ENCODE results near the gene SYT9.

The SYT9 gene

DNA sequence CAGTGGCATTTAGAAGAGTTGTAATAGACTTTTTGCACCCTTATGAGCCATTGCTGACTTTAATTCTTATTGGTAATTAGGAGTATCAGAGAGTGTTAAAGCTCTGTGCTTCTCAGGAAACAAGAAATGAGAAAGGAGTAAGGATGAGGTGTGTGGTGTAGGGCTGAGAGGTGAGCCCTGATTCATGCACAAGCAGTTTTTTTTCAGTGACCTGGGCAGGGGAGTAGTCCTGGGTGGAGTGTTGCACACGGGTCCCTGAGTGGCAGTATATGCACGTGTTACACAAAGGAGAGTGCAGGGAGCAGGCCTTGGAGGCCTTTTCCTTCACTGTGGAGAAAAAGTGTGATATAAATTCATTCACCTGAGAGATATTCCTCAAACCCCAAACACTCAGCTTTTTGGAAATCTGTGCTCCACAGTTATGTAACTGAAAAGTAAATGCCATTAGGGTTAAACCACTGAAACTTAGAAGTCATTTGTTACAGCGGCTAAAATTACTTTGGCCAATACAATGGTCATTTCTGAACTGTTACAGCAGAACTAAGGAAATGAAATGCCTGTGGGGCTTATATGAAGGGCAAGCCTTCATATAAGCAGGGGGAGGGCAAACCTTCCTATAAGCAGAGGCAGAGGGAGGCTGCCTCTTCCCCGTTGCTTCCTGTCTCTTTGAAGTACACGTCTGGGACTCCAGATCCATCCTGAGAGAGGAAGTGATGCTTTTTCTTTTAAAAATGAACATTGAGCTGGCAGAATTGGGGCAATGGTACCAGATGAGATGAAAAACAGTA, 171.0 kb downstream of the SYT9 start:
- DNase-seq (ENCODE audit: insufficient read length, low spot score) (no peak), FAIRE-seq (no peak)

- DNase-seq (ENCODE audit: insufficient read length, low spot score) (no peak), FAIRE-seq (no peak)
Observed at GRCh38 chr11:7423946-7424345, 172.2 kb downstream of the SYT9 start.

DNA sequence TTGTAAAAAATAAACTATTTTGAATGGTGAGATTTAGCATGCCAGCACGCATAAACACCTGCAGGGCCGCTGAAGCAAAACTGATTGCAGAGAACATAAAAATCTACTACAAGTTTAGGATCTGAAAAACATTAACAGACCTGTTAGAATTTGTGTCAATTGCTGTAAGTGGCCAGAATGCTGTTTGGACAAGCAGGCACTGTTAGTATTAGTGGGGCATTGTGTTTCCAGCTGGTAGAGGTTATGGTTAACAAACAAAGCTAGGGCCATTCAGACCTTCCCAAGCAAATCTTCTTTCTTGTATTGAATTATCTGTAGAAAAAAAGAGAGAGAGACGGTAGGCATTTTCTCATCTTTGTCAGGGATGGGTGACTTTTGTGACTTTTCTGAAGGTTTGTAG, 176.0 kb downstream of the SYT9 start:
- DNase-seq (ENCODE audit: insufficient read length, low spot score) (no peak), FAIRE-seq (no peak)

DNA sequence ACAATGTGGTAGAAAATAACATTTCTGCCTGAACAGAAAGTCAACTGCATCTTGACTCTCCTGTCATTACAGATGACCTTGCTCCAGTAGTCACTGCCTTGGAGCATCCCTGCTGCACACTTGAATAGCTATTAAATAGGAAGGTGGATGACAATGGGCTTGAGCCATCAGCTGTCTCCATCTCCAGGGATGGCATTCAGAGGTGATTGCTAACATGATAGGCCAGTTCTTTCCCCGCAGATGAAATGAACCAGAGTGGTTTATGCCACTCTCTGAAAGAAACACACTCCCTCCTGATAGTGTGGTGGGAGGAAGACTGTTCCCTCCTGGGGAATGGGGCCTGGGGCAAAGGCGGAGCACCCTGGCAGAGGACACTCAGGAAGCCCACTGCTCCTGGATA, 176.5 kb downstream of the SYT9 start:
- no peak for FAIRE-seq
- no peak for DNase-seq (ENCODE audit: insufficient read length, low spot score)

DNA sequence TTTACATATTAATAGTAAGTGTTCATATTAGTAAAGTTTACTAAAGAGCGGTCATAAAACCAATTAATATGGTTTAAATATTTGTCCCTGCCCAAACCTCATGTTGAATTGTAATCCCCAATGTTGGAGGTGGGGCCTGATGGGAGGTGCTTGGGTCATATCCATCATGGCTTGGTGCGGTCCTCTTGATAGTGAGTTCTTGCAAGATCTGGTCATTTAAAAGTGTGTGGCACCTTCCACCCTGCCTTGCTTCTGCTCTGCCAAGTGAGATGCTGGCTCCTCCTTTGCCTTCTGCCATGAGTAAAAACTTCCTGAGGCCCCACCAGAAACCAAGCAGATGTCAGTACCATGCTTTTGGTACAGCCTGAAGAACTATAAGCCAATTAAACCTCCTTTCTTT, 178.8 kb downstream of the SYT9 start:
- DNase-seq (ENCODE audit: insufficient read length, low spot score): no peak
- no peak for FAIRE-seq

- FAIRE-seq: no peak
- DNase-seq (ENCODE audit: insufficient read length, low spot score): no peak
Observed at GRCh38 chr11:7435176-7435575, 183.5 kb downstream of the SYT9 start.

GRCh38 chr11:7436146-7436545, 184.4 kb downstream of the SYT9 start:
- FAIRE-seq (no peak), DNase-seq (ENCODE audit: insufficient read length, low spot score) (no peak)

- FAIRE-seq: peak; percentile 91
- peak; percentile 34 for DNase-seq (ENCODE audit: insufficient read length, low spot score)
Observed at GRCh38 chr11:7436657-7437056, 185.0 kb downstream of the SYT9 start.

GRCh38 chr11:7437696-7438095, 186.0 kb downstream of the SYT9 start:
- FAIRE-seq (no peak), DNase-seq (ENCODE audit: insufficient read length, low spot score) (no peak)

- FAIRE-seq: no peak
- DNase-seq (ENCODE audit: insufficient read length, low spot score): no peak
Observed at GRCh38 chr11:7439746-7440320, 188.1 kb downstream of the SYT9 start.

DNA sequence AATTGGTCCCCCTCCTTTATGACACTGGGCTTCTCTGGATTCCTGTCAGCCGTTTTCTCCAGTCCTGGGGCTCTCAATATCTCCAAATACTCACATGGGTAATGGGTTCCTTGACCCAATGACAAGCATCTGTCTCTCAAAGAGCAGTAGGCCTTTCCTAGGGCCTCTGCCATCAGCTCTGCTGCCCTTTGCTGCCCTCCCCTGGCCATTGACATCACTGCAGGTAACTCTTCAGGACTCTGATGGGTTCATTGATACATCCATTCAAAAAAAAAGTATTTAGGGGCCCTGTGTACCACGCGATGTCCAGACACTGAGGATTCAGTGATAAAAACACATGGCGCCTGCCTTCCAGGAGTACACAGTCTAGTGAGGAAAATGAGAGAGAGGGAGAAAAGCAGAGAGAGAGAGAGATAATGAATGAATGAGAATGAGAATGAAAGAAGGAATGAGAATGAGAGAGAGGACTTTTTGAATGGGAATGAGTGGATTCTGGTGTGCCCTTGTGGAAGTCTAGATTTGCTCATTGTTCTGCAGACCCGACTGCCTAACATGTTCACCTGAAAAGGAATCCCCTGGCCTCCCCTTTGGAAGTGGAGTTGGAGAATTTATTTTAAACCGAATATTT, 191.0 kb downstream of the SYT9 start:
- peak; percentile 89 for FAIRE-seq

DNA sequence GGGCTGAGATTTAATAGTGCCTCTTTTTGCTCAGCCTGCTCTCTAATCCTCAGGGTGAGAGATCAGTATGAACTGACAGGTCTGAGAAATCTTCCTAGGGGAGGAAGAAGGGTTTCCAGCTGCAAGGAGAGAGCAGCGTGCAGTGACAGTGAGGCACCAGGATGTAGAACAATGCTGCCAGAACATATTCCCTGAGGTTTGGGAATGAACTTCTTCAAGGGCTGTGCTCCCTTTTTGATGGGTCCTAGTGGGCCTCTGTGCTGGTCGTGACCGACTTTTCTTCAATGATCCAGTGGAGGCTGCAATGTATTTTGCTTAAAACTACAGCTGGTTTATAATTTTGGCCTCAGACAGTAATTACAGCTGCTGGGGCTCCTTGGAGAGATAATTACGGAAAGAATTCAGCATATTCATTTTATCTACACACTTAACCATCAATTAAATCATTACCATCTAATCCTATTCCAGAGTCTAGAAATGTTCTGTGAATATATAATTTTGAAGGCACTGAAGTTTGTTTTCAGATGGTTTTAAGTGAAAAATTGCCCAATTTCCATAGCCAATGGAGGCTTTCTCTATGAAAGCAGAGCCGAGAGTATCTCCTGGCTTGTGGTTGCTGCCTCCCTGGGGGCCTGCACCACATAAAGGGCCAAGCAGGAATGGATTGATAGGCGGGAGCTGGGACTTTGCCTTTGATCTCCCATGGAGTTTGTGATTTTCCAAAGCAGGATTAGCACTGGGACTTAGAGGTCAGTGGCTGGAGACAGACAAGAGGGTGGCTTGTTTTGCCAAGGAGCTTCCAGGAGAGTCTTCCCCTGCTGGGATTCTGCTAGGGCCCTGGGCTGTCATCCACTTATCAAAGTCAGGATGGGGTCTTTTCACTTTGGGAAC, 192.6 kb downstream of the SYT9 start:
- DNase-seq (ENCODE audit: insufficient read length, low spot score) (no peak), FAIRE-seq (no peak)

More for the DNA sequence above, 191.0 kb downstream of the SYT9 start:
- DNase-seq (ENCODE audit: insufficient read length, low spot score): peak; percentile 59

- FAIRE-seq: no peak
- DNase-seq (ENCODE audit: insufficient read length, low spot score): no peak
Observed at GRCh38 chr11:7445564-7445963, 193.9 kb downstream of the SYT9 start.

DNA sequence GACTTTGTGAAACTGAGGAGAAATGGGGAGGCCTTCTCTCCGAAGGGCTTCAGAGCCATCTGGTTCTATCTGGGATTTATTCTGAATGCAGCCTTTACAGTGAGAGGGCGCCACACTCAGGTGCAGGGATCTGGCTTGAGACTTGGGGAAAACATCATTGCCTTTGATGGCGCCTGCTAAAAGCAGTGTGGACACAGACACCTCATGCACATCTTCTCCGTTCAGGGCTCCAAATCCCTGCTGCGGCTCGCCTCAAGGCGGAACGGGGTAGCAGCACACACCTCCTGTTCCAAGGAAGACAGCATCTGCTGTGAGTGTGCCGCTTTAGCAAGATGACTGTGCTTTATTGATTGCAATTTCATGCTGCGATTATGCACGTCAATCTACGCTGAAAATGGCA, 196.5 kb downstream of the SYT9 start:
- FAIRE-seq (no peak), DNase-seq (ENCODE audit: insufficient read length, low spot score) (no peak)

DNA sequence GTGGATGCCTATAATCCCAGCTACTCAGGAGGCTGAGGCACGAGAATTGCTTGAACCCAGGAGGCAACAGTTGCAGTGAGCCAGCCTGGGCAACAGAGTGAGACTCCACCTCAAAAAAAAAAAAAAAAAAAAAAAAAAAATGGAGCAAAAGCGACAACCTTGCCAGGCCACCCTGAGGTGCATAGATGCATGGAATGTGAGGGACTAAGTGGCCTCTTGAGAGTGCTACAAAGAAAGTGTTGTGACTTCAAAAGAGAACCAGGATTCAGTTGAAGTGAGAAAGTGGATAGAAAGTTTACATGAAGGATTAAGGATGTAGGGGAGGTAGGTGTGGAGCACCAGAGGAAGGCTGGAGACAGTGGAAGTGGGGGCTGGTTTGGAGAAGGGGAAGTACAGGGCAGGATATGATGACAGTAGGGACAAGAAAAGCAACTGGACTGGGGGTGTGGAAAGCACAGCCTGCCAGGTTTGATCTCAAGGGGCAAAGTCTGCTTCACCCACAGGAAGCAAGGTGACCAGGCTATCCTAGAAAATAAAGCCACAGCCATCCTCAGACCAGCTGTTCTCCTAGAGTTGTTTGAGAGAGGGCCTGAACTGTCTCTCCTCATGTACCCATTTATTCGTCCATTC, 197.6 kb downstream of the SYT9 start:
- no peak for DNase-seq (ENCODE audit: insufficient read length, low spot score)
- no peak for FAIRE-seq

GRCh38 chr11:7449841-7450214, 198.1 kb downstream of the SYT9 start:
- FAIRE-seq (no peak), DNase-seq (ENCODE audit: insufficient read length, low spot score) (no peak)

- DNase-seq (ENCODE audit: insufficient read length, low spot score) (no peak), FAIRE-seq (no peak)
Observed at GRCh38 chr11:7450836-7451235, 199.1 kb downstream of the SYT9 start.

DNA sequence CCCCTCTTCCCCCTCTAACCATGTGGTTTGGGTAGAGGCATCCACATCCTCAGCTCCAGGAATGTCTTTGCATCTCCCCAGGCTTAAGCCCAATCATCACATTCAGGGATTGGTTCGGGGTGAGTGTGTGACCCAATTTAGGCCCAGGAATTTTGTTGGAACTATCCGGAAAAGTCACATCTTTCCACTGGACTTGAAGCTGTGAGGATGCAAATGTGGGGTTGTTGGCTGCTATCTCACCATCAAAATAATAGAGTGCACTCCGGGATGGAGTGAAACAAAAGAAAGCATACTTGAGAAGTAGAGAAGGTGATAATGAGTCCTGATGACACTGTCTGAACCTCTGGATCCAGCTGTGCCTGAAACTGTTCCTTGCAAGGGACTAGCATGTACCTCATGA, 199.8 kb downstream of the SYT9 start:
- no peak for FAIRE-seq
- no peak for DNase-seq (ENCODE audit: insufficient read length, low spot score)

- FAIRE-seq: no peak
- no peak for DNase-seq (ENCODE audit: insufficient read length, low spot score)
Observed at GRCh38 chr11:7451952-7452494, 200.3 kb downstream of the SYT9 start.

DNA sequence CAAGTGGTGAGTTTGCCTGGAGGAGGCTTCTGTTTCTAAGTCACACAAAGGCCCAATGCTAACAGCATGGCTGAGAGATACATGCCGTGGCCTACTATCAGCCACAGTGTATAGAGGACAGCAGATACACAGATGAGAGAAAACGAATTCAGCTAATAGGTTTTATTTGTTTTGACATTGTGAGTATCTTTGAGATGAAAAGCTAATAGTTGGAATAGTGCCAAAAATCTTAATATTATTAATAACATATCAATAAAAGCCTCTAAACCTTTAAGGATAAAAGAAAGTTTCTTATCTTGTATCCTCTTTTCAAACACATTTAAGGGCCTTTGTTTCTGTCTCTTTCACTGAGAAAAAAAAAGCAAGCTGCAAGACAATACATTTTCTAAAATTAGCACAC, 203.2 kb downstream of the SYT9 start:
- no peak for FAIRE-seq
- DNase-seq (ENCODE audit: insufficient read length, low spot score): no peak
